Stimulated activated CD8-positive, alpha-beta memory T cell treated with anti-CD3 and anti-CD28 coated beads, Interleukin-15, amount 100 ng/mL, for 24 hours (primary cell): ENCODE measurements around the gene SPEN.
"Not testable (repeated sequence)": the region's sequence is repeated elsewhere in the genome, so short reads cannot be mapped to it uniquely, and the experiment has no call there.

Source experiments
- DNase-seq: peaks from one replicate; pipeline ENCODE4 v3.0.0-alpha.2; 2020; ENCODE audit warnings: low read depth

The SPEN gene

GRCh38 chr1:15961492-15961891, 114.0 kb downstream of the SPEN start:
- DNase-seq = no peak

- no peak for DNase-seq
Measured at GRCh38 chr1:15962176-15962575, 114.7 kb downstream of the SPEN start.

- DNase-seq = no peak
Measured at GRCh38 chr1:15962671-15963362, 115.3 kb downstream of the SPEN start.

- no peak for DNase-seq
Measured at GRCh38 chr1:15963363-15963967, 116.0 kb downstream of the SPEN start.

- no peak for DNase-seq
Measured at GRCh38 chr1:15963968-15964648, 116.6 kb downstream of the SPEN start.

- no peak for DNase-seq
Measured at GRCh38 chr1:15965228-15965767, 117.8 kb downstream of the SPEN start.

GRCh38 chr1:15966081-15966955, 118.8 kb downstream of the SPEN start:
- peak; percentile 36 for DNase-seq

GRCh38 chr1:15966956-15967344, 119.4 kb downstream of the SPEN start:
- no peak for DNase-seq

GRCh38 chr1:15968172-15968571, 120.7 kb downstream of the SPEN start:
- no peak for DNase-seq

- DNase-seq = no peak
Measured at GRCh38 chr1:15969321-15969880, 121.9 kb downstream of the SPEN start.

- DNase-seq = no peak
Measured at GRCh38 chr1:15970911-15971310, 123.4 kb downstream of the SPEN start.

- no peak for DNase-seq
Measured at GRCh38 chr1:15972409-15972808, 124.9 kb downstream of the SPEN start.

- no peak for DNase-seq
Measured at GRCh38 chr1:15973772-15974171, 126.3 kb downstream of the SPEN start.

GRCh38 chr1:15974855-15975254, 127.3 kb downstream of the SPEN start:
- DNase-seq = no peak

- peak; percentile 64 for DNase-seq
Measured at GRCh38 chr1:15975358-15975804, 127.9 kb downstream of the SPEN start.

- peak; percentile 95 for DNase-seq
Measured at GRCh38 chr1:15975805-15976680, 128.5 kb downstream of the SPEN start, which contains the start of gene ZBTB17. ZBTB17 (minus strand) TSS chr1:15976101; CDS start chr1:15948495, 27,606 bp downstream.

- DNase-seq = not testable (repeated sequence)
Measured at GRCh38 chr1:15977947-15978346, 130.4 kb downstream of the SPEN start.

- no peak for DNase-seq
Measured at GRCh38 chr1:15981679-15982078, 134.2 kb downstream of the SPEN start.

GRCh38 chr1:15983275-15983674, 135.8 kb downstream of the SPEN start:
- no peak for DNase-seq

- no peak for DNase-seq
Measured at GRCh38 chr1:15985611-15986297, 138.2 kb downstream of the SPEN start.
